Effector memory CD4-positive, alpha-beta T cell (primary cell): ENCODE measurements around the gene GNAQ.

Experiments
- DNase-seq, 3 donors: peaks; one replicate each; pipeline ENCODE4 v3.0.0-alpha.2; 2020
- H3K27ac ChIP-seq: 2 replicates; pipeline ENCODE4 v1.7.0; 2013; ENCODE audit warnings: mild to moderate bottlenecking, low read length, moderate library complexity; ENCODE audit not compliant: insufficient read depth, poor library complexity, severe bottlenecking
- H3K27me3 ChIP-seq: replicated peaks from 2 replicates; pipeline ENCODE4 v1.7.0; 2013; ENCODE audit warnings: mild to moderate bottlenecking, low read length; ENCODE audit not compliant: insufficient read depth, control insufficient read depth, poor library complexity, severe bottlenecking
- H3K36me3 ChIP-seq: 2 replicates; pipeline ENCODE4 v1.7.0; 2013; ENCODE audit warnings: mild to moderate bottlenecking, low read length, moderate library complexity; ENCODE audit not compliant: control insufficient read depth, insufficient read depth
- H3K4me1 ChIP-seq: 2 replicates; pipeline ENCODE4 v1.7.0; 2013; ENCODE audit warnings: low read length, mild to moderate bottlenecking; ENCODE audit not compliant: control insufficient read depth, insufficient read depth, poor library complexity, severe bottlenecking
- H3K4me3 ChIP-seq: 2 replicates; pipeline ENCODE4 v1.7.0; 2013; ENCODE audit warnings: low read length, low read depth, mild to moderate bottlenecking; ENCODE audit not compliant: insufficient read depth, poor library complexity, severe bottlenecking
- H3K9me3 ChIP-seq: 2 replicates; pipeline ENCODE4 v1.7.0; 2013; ENCODE audit warnings: mild to moderate bottlenecking, low read length, moderate library complexity; ENCODE audit not compliant: control insufficient read depth

GNAQ gene

DNA sequence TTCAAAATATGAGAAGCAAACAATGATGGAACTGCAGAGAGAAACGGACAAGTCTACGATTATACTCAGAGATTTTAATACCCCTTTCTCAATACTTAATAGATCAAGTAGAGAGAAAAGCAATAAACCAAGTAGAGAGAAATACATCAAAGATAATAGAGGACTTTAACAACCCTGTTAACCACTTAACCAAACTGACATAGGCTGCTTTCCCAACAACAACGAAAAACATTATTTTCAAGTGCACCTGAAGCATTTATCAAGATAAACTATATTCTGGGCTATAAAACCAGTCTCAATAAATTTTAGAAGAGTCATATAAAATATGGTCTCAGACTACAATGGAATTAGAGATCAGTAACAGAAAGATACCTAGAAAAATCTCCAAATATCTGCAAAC is 67.4 kb downstream of the GNAQ start:
- Histone ChIP-seq H3K27ac (no peak overlapping the region), H3K4me1 (peaks cover 5% of the 10 kb centered on the region), H3K36me3 (no peaks in the 10 kb centered on the region), H3K9me3 (no peaks in the 10 kb centered on the region), H3K27me3 (no peaks in the 10 kb centered on the region), H3K4me3 (no peak overlapping the region)
- no peak for DNase-seq

DNA sequence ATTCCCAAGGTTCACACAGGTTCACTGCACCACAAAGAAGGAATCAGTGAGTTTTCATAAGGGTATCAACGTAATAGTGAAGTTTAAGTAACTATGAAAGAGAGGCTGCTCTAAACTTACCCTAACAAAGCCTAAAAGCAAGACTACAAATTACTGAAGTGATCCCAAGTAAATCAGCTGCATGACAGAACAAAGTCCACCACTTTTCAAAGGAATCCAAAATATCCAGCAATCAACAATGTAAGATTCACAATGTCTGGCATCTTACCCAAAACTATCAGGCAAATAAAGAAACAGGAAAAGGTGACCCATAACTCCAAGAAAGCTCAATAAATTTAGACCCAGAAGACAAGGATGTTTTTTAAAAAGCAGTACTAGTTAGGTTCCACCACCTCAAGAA is 70.1 kb downstream of the GNAQ start:
- Histone ChIP-seq H3K4me3 (no peak overlapping the region), H3K9me3 (no peaks in the 10 kb centered on the region), H3K4me1 (peaks cover 5% of the 10 kb centered on the region), H3K27me3 (no peaks in the 10 kb centered on the region), H3K27ac (no peak overlapping the region), H3K36me3 (no peaks in the 10 kb centered on the region)
- DNase-seq: no peak

GRCh38 chr9:77960356-77961153 is 71.1 kb downstream of the GNAQ start:
- no peak for DNase-seq
- Histone ChIP-seq H3K4me3 (no peak overlapping the region), H3K27ac (no peak overlapping the region), H3K4me1 (peaks cover 5% of the 10 kb centered on the region), H3K9me3 (no peaks in the 10 kb centered on the region), H3K36me3 (no peaks in the 10 kb centered on the region), H3K27me3 (no peaks in the 10 kb centered on the region)

GRCh38 chr9:77959803-77960202 is 71.8 kb downstream of the GNAQ start:
- Histone ChIP-seq H3K9me3 (no peaks in the 10 kb centered on the region), H3K4me1 (peaks cover 5% of the 10 kb centered on the region), H3K36me3 (no peaks in the 10 kb centered on the region), H3K27ac (no peak overlapping the region), H3K4me3 (no peak overlapping the region), H3K27me3 (no peaks in the 10 kb centered on the region)
- no peak for DNase-seq

- Histone ChIP-seq H3K27ac (no peak overlapping the region), H3K9me3 (no peaks in the 10 kb centered on the region), H3K4me3 (no peak overlapping the region), H3K4me1 (peaks cover 5% of the 10 kb centered on the region), H3K27me3 (no peaks in the 10 kb centered on the region), H3K36me3 (no peaks in the 10 kb centered on the region)
- DNase-seq: no peak
Observed at GRCh38 chr9:77957652-77958051, 74.0 kb downstream of the GNAQ start.

GRCh38 chr9:77956555-77956954 is 75.1 kb downstream of the GNAQ start:
- Histone ChIP-seq H3K27ac (no peak overlapping the region), H3K4me1 (peaks cover 2% of the 10 kb centered on the region), H3K36me3 (no peaks in the 10 kb centered on the region), H3K27me3 (no peaks in the 10 kb centered on the region), H3K4me3 (no peak overlapping the region), H3K9me3 (no peaks in the 10 kb centered on the region)
- DNase-seq: no peak

GRCh38 chr9:77954666-77955015 is 77.0 kb downstream of the GNAQ start:
- no peak for DNase-seq
- Histone ChIP-seq H3K36me3 (no peaks in the 10 kb centered on the region), H3K4me1 (peaks cover 5% of the 10 kb centered on the region), H3K27ac (no peak overlapping the region), H3K4me3 (no peak overlapping the region), H3K9me3 (no peaks in the 10 kb centered on the region), H3K27me3 (no peaks in the 10 kb centered on the region)

GRCh38 chr9:77954013-77954665 is 77.5 kb downstream of the GNAQ start:
- no peaks in the 10 kb centered on the region for H3K9me3 ChIP-seq
- no peak for DNase-seq
- H3K27me3 ChIP-seq: no peaks in the 10 kb centered on the region
- H3K27ac ChIP-seq: no peak overlapping the region
- H3K36me3 ChIP-seq: no peaks in the 10 kb centered on the region
- peaks cover 5% of the 10 kb centered on the region for H3K4me1 ChIP-seq
- H3K4me3 ChIP-seq: no peak overlapping the region

GRCh38 chr9:77953590-77953989 is 78.0 kb downstream of the GNAQ start:
- Histone ChIP-seq H3K4me3 (no peak overlapping the region), H3K27me3 (no peaks in the 10 kb centered on the region), H3K36me3 (no peaks in the 10 kb centered on the region), H3K9me3 (no peaks in the 10 kb centered on the region), H3K27ac (no peak overlapping the region), H3K4me1 (peaks cover 5% of the 10 kb centered on the region)
- DNase-seq: no peak

- Histone ChIP-seq H3K4me1 (peaks cover 5% of the 10 kb centered on the region), H3K27ac (no peak overlapping the region), H3K4me3 (no peak overlapping the region)
Observed at GRCh38 chr9:77952635-77953328, 78.8 kb downstream of the GNAQ start.

More at GRCh38 chr9:77952635-77953328, 78.8 kb downstream of the GNAQ start:
- H3K27me3 ChIP-seq: no peaks in the 10 kb centered on the region
- no peaks in the 10 kb centered on the region for H3K9me3 ChIP-seq
- H3K36me3 ChIP-seq: no peaks in the 10 kb centered on the region
- DNase-seq: no peak
